Lower leg skin (tissue), 4 donors: ENCODE data around the gene DCUN1D5. TPM values are rescaled to one million over a fixed set of nuclear protein-coding genes. Genes with fewer than 3 reads are reported as not detected.

ENCODE experiments used
- DNase-seq, 2 donors: peaks; one replicate each; pipeline ENCODE4 v3.0.0-alpha.2; 2019; ENCODE audit warnings: low spot score in 2 of 2
- H3K4me3 ChIP-seq: fragments of 200-600 bp; sonication (generic); 2 replicates; pipeline ENCODE4 v1.5.1; 2017; ENCODE audit warnings: mild to moderate bottlenecking, low read depth; ENCODE audit not compliant: poor library complexity, severe bottlenecking
- CTCF ChIP-seq, 3 donors: fragments of 450-650 bp; IDR thresholded peaks; one replicate each; pipeline ENCODE4 v1.5.1; 2016; ENCODE audit warnings: antibody characterized with exemption in 3 of 3, mild to moderate bottlenecking in 3 of 3, moderate library complexity in 2 of 3
- POLR2A ChIP-seq, 2 donors: fragments of 450-650 bp; IDR thresholded peaks; one replicate each; pipeline ENCODE4 v1.6.1; 2016 to 2017; ENCODE audit warnings: antibody characterized with exemption in 2 of 2, mild to moderate bottlenecking in 1 of 2, moderate library complexity in 1 of 2
- WGBS, 2 donors: methylation state at CpG; one replicate each; pipeline ENCODE4 v1.1.5; 2018; 5-methylcytosine and 5-hydroxymethylcytosine counted together
- intact Hi-C: fragments of 100-400 bp; cut with DNase I; formaldehyde crosslinking; loops from one replicate; pipeline ENCODE4 v1.15.0; 2023; ENCODE audit warnings: low total_unique reads
- total RNA-seq, 4 donors: library from RNA; depleted of rRNA; stranded (reverse); fragments of >200 nt; gene quantifications; one replicate each; pipeline ENCODE4 v1.1.0, GENCODE V29; 2016

Gene DCUN1D5
- total RNA-seq, 4 donors from 2014 or later = 31.8 to 64.5 (median 47.7) TPM

GRCh38 chr11:103109818-103110388, 17.9 kb upstream of the DCUN1D5 start:
- DNase-seq = no peak
- 18 to 22% methylated on average over 26 of the region's 26 CpGs for WGBS, 2 donors
- intact Hi-C loops = no loop called here
- no peak for TF ChIP-seq POLR2A (IDR thresholded peaks at IDR 0.05)
- no peak for TF ChIP-seq CTCF (IDR thresholded peaks at IDR 0.05)
- peak overlapping the region; percentile 51 for H3K4me3 ChIP-seq

GRCh38 chr11:103108933-103109817, 17.2 kb upstream of the DCUN1D5 start, which contains the start of gene DYNC2H1:
TSS of gene DYNC2H1 (plus strand) at chr11:103109426. CDS start at chr11:103109575, 149 bp downstream.
- TF ChIP-seq CTCF (IDR thresholded peaks at IDR 0.05) (no peak), POLR2A (IDR thresholded peaks at IDR 0.05) (no peak)
- WGBS, 2 donors = 1% methylated on average over 53 of the region's 53 CpGs
- peak within 1 kb of the TSS; percentile 51 for H3K4me3 ChIP-seq
- intact Hi-C loops = no loop called here
- DNase-seq = peak; percentile 82 to 96

- TF ChIP-seq CTCF (IDR thresholded peaks at IDR 0.05) = no peak
- TF ChIP-seq POLR2A (IDR thresholded peaks at IDR 0.05) = no peak
- intact Hi-C loops = no loop called here
- no peak for DNase-seq
- H3K4me3 ChIP-seq = no peak overlapping the region
Measured at GRCh38 chr11:103097279-103097678, 5.3 kb upstream of the DCUN1D5 start.

GRCh38 chr11:103091064-103091800, 728 bp downstream of the DCUN1D5 start:
- no peak for TF ChIP-seq CTCF (IDR thresholded peaks at IDR 0.05)
- no peak for TF ChIP-seq POLR2A (IDR thresholded peaks at IDR 0.05)
- peak in 1 of 2 donors; percentile 88 for DNase-seq
- peak overlapping the region; percentile 83 for H3K4me3 ChIP-seq
- WGBS, 2 donors = 1 to 2% methylated on average over 26 of the region's 26 CpGs
- intact Hi-C loops = no loop called here

- TF ChIP-seq CTCF (IDR thresholded peaks at IDR 0.05) (no peak), POLR2A (IDR thresholded peaks at IDR 0.05) (no peak)
- no peak overlapping the region for H3K4me3 ChIP-seq
- DNase-seq = no peak
- intact Hi-C loops = no loop called here
Measured at GRCh38 chr11:103086461-103086860, 5.5 kb downstream of the DCUN1D5 start.
